Stimulated activated CD4-positive, alpha-beta T cell treated with anti-CD3 and anti-CD28 coated beads, Interleukin-15, amount 100 ng/mL, for 24 hours (primary cell): ENCODE measurements around the gene PTGS1.
A peak's percentile ranks its signal among the peaks of the same experiment; 100 is the strongest.
"Not testable (repeated sequence)": the region's sequence is repeated elsewhere in the genome, so short reads cannot be mapped to it uniquely, and the experiment has no call there.

Experiments
- DNase-seq: peaks from one replicate; pipeline ENCODE4 v3.0.0-alpha.2; 2020

Gene PTGS1

DNA sequence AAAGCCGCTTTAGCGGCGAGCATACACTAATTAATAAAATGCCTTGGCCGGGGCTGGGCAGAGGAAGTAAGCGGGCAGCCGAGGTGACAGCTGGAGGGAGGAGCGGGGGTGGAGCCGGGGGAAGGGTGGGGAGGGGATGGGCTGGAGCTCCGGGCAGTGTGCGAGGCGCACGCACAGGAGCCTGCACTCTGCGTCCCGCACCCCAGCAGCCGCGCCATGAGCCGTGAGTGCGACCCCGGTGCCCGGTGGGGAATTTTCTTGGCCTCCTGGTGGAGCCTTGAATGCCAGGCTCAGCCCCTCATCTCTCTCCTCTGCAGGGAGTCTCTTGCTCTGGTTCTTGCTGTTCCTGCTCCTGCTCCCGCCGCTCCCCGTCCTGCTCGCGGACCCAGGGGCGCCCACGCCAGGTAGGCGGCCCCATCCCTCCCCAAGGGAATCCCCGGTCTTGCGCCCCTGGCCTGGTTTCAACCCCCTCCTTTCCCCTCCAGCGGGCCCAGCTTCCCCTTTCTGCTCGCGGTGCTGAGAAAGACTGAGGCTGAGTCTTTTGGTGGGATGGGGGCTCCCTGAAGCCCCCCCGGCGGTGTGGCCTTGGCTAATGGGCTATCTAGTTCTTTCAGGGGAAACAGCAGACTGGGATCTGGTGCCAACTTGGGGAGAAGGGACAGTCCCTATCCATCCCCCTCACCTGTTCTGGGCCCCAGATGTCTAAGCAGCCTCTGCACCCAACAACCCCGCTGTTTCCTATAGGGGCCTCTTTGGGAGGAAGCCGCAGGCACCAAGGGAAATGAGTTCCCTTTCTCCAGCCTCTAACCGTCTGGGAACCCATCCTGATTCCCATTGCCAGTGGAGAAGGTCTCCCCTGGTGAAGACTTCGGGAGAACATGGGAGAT, at the start of gene PTGS1:
PTGS1 (plus strand) TSS at position 156 of the 887 bp plus-strand sequence; CDS start at position 217, 61 bp downstream.
- peak; percentile 26 for DNase-seq

DNA sequence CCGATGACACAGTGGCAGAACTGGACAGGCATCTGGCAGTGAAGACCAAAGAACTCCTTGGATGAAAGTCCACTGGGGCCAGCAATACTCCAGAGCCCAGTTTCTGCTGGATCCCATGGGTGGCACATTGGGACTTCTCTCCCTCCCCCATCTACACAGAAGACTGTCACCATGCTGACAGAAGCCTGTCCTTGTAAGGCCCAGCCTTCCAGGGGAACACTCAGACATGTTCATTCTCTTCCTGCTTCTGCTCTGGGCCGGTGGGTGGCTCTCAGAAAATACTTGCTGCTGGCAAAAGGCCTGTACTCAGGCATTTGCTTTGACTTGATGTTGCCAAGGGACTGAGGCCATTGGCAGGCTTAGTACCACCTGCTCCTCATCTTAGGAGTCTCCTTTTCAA, 48.3 kb upstream of the PTGS1 start:
- no peak for DNase-seq

DNA sequence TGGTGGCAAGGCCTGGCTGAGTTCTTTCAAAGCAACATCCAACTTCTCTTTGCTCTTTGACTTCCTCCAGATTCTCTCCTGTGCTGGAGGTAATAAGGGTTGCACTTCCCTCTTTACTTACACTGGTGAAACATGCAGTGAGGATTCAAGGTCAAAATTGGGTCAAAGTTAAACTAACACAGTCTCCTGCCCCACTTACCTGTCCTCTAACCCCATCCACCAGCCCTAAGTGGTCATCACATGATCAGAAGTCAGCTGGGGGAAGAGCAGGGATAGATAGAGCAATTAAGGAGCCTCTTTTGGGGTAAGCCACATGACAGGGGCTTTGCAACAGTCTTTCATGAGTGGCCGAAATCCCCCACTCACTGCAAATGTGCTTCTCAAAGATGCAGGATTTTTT, 46.2 kb upstream of the PTGS1 start:
- not testable (repeated sequence) for DNase-seq

DNA sequence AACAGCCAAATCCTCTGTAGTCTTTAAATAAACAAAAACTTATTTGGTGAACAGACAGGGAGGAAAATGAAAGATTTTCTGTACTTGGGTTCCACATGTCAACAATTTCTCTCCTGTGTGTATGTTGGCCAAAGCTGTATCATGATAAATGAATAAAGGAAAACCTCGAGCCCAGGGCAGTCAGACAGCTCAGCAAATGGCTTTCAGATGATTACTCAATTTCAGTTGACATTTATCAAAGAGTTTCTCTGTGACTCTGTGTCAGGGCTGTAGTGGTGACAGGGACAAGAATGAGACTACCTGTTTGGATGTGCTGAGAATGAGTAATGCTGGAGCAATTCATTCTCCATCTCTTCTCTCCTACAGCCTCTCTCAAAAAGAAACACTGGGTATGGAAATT, 45.7 kb upstream of the PTGS1 start:
- no peak for DNase-seq

DNA sequence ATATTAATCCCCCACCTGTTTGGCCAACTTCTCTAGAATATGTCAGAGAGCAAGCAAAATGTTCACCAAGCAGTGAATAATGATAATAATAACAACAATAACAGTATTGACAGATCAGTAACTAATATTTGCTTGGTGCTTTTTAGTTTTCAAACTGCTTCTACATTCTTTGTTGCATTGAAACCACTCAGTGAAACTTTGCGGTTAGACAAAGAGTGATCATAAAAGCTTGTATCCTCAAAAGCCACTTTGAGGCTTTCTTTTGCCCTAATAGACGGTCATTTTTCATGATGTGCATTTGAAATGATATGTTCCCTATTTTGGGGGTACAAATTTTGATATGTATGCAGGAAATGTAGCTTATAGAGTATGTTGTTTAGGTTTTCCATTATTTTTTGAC, 43.6 kb upstream of the PTGS1 start:
- DNase-seq = no peak

DNA sequence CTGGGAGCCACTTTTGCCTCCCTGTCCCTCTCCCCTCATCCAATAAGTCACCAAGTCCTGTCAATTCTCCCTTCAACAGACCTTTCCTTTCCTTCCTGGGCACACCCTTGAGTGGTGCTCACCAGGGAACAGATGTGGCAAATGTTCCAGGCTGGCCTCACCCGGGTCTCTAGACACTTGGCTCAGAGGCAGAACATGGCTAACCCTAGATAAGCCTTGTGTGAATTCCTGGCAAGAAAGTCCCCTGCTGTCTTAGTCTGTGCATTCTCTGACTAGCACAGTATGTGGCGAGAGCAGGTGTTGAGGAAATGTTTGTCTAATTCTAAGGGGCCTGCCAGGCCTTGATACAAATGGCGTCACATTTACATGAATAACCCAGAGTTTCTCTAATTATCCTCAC, 41.2 kb upstream of the PTGS1 start:
- no peak for DNase-seq

DNA sequence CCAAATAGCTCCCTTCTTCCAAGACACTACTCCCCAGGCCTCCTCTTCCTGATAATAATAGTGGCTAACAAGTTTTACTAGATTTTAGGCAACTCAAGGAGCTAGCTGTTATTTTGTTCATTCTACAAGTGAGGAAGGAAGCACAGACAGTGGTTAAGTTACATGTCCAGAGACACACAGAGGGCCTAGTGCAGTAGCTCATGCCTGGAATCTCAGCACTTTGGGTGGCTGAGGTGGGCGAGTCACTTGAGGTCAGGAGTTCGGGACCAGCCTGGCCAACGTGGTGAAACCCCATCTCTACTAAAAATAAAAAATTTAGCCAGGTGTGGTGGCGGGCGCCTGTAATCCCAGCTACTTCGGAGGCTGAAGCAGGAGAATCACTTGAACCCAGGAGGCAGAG, 40.4 kb upstream of the PTGS1 start:
- not testable (repeated sequence) for DNase-seq

DNA sequence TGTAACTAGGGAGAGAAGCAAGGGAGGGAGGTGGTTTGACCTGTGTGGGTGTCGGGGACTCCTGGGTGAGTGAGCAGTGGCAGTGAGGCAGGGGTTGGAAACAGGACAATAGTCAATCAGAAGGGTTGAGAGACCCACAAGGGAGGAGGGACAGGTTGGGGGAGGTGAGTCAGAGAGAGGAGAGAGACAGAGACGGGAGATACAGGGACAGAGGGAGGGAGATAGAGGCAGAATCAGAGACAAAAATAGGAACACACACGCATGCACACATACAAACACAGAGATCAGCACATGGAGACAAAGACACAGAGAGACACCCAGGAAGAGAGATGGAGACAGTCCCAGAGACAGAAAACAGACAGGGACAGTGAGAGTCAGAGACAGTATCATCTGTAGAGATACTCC, 39.3 kb upstream of the PTGS1 start:
- DNase-seq = no peak

DNA sequence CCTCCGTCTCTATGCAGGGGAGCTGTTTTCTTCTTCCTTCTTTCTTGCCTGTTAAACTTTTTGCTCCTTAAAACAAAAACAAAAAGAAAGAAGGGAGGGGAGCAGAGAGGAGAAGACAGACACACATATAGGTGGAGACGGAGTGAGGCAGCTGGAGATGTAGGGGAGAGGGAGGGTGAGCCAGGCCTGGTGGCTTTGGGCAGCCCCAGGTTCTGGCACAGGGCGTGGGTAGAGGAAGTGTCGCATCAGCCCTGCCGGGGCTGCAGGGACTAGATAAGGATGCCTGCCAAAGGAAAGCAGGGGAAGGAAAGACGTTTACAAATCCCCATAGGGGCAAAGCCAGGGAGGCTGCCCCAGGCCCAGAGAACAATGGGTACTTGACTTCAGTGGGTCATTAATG, 38.7 kb upstream of the PTGS1 start:
- no peak for DNase-seq

DNA sequence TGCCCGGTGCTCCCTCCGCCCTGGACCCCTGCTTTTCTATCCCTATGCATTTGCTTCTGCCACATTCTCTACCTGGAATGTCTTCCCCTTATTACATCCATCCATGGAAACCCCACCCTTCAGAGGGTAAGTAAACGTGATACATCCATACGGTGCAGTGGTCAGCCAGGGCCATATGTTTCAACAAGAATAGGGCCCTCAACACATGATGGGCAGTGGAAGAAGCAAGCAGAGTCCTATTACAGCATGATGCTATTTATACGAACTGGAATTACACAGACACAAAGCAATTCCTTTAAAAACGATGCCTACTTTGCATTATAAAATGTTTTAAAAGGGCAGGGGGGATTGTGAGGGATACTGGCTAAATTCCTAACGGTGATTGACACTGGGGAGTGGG, 38.2 kb upstream of the PTGS1 start:
- DNase-seq = no peak

DNA sequence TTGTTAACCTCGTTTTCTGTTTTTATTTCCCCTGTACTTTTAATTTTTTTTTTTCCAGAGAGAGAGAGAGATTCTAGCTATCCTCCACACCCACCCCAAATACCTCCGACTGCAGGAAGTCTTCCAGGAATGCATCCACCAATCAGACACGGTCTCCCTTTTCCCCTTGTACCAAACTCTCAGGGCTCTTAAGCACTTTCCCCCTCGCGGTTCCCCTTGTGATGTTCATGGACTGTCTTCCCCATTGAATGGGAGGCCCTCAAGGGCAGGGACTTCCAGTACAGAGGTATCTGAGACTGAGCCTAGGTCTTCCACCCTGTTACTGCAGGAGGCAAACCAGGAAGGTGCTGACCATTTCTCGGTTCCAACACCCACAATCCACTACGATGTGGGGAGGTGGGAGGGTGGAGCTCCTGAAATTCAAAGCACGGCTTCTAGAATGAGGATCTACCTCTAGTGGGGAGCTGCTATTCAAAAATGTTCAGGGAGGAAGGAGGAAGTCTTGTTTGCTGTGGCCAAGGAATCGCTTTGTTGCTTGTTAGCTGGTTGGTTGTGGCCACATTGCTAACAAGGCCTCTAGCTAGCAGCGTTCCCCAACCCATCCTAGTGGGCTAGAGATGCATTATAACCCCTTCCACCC, 37.5 kb upstream of the PTGS1 start:
- no peak for DNase-seq

DNA sequence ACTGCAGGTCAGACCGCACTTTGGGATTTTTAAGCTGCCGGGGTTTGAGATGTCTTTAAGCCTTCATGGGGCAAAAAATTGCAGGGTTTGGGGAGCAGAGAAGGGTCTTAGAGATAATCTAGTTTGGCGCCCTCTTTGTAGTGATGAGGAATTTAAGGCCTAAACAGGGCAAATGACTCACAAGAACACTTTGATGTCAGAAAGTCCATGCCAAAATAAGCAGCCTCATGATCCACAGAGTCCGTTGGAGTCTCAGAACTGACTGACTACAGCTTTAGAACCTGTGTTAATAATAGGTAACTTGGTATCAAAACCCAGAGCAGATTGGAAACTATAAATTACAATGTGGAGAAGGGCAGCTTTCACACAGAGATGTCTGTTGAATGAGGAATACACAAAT, 35.9 kb upstream of the PTGS1 start:
- DNase-seq = no peak

DNA sequence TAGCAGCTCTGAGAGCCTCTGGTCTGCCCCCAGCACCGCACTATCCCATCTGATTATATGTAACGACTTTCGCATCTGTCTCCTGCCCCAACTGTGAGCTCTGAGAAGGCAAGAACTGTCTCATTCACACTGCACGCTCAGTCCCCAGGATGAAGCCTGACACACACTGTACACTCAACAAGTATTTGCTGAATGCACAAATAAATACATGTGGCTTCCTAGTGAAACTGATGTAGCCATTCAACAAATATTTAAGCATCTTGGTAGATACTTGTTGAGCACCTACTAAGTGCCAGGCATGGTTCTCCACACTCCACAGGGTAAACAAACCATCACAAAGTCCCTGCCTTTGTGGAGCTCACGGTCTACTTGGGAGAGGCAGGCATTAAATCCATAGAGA, 34.6 kb upstream of the PTGS1 start:
- no peak for DNase-seq

DNA sequence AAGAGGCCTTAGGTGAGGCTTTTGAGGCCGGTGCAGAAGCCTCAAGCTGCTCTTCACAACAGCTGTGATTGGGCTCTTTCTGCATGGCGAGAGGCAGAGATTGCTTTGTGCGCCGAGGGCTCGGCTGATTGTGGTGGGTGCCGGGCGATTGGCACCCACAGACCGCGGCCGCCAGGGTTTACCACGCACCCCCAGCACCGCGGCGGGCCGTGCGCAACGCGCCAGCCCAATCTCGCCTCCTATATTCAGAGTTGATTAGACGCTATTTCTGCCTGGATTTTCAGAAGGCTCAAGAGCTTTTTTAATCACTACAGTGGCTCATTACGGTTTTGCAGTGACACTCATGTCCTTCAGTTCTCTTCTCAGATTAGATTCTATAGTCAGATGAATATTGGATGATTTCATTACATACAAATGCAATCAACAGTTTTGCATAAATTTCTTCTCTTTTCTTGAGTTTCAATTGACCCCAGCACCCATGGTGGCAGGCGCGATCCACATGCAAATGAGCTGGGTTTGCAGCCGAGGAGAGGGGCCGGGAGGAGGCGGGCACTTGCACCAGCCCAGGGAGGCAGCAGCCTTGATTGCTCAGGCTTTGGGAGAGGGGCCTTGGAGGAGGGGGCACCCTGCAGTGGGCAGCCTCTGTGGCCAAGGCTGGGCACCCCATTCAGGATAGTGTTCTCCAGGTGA, 33.8 kb upstream of the PTGS1 start:
- DNase-seq = no peak

DNA sequence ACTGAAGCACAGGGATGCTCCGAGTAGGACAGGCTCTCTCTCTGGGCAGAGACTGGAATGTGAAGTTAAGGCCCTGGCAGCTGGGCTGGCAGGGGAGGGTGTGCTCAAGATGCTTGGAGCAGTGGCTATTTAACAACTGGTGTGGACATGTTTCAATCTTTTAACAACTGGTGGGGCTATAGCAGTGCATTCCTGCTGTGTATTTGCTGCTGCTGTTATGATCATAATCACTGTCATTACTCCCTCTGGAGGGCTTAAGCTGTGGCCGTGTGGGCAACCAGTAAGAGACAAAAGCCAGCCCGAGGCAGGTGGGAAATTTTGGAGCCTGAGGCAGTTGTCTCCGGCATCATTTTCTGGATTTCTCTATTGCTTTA, 33.3 kb upstream of the PTGS1 start:
- no peak for DNase-seq

DNA sequence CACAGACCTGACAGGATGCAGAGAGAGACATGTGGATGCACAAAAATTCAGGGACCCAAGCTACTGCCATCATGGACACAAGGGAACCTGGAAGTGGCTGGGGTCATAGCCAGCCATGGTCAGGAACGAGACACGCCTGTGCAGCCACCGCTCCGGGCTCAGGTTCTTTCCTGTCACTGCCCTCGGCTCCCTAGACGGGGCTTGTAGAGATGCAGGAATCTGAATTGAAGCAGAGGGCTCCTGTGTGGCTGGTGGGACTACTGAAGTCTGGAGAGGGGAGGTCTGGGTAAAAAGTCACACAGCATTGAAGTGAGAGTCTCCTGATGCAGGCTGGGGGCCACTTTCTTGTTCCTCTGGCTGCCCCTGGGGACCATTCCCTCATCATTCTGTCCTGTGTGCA, 32.3 kb upstream of the PTGS1 start:
- no peak for DNase-seq

DNA sequence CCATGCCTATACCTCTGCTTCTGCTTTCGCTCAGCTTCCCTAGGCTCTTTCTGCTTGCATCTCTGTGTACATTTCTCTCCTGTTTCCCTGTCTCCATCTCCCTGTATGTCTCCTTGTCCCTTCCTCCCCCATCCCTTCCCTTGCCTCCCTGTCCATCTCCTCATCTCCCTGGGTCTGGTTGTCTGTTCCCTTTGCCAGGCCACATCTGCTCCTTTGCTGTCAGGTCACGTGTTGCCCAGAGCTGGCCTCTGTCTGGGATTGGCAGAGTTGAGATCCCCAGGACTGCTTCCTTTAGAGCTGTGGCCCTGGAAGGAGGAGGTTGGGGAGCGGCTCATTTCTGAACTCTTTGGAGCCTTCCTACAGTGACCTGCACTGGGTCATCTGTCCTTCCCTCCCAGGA, 31.8 kb upstream of the PTGS1 start:
- DNase-seq = no peak

DNA sequence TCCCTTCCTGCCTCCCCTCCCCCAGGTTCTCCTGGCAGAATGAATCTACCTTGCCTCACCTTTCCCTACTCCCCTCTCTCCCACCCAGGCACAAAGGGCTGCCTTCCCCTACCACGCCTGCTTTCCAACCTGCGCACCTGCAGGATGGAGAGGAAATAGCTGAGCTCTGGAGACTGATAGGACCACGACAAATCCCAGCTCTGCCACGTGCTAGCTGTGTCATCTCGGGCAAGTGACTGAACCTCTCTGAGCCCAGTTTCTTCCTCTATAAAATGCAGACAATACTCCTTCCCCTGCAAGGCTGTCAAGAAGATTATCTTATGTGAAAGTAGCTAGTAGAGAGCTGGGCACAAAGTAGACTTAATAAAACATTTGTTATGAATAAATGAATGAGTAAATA, 31.2 kb upstream of the PTGS1 start:
- DNase-seq = no peak

DNA sequence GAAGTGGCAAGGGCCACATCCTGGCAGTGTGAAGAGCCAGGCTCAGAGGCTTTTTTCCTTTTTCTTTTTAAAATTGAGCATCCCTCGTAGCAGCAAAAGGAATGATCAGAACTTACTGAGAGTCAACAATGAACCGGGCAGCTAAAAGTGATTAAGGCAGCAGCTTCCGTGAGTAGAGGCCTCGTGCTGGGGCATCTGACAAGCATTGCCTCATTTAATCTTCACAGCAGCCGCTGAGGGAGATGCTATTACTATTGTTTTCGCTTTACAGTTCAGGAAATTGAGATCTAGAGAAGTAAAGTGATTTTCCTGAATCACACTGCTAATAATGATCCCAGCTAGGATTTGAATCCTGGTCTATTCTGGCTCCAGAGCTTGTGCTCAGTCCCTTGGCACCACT, 30.7 kb upstream of the PTGS1 start:
- no peak for DNase-seq

DNA sequence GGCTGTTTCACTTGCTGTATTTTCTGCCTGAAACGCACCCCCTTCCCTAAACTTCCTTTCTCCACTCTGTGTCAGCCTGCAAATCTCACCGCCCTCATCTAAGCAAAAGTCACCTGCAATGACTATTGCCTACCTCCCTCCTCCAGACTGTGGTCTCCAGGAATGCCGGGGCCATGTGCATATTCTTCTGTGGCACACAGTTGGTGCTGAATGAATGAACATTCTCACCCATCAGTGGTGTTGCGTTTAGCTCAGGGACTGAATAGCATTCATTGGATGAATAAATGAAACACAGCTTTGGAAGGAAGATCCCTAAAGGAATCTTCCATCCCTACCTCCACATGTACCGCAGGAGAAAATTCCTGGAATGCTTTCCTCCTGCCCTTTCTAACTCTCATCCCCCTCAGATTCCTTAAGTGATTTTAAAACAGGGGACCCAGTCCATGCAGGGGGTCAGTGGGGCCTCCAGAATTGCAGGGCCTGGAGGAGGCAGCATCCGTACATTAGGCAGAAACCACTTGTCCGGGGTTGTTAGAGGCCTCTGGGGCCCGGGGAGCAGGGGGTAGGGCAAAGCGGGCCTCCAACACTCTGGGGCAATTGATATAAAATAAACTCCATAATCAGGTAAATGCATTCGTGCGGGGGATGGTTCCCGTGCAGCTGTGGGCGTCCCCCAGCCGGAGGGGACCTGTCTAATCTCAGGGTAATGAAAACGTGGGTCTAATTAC, 28.3 kb upstream of the PTGS1 start:
- no peak for DNase-seq

DNA sequence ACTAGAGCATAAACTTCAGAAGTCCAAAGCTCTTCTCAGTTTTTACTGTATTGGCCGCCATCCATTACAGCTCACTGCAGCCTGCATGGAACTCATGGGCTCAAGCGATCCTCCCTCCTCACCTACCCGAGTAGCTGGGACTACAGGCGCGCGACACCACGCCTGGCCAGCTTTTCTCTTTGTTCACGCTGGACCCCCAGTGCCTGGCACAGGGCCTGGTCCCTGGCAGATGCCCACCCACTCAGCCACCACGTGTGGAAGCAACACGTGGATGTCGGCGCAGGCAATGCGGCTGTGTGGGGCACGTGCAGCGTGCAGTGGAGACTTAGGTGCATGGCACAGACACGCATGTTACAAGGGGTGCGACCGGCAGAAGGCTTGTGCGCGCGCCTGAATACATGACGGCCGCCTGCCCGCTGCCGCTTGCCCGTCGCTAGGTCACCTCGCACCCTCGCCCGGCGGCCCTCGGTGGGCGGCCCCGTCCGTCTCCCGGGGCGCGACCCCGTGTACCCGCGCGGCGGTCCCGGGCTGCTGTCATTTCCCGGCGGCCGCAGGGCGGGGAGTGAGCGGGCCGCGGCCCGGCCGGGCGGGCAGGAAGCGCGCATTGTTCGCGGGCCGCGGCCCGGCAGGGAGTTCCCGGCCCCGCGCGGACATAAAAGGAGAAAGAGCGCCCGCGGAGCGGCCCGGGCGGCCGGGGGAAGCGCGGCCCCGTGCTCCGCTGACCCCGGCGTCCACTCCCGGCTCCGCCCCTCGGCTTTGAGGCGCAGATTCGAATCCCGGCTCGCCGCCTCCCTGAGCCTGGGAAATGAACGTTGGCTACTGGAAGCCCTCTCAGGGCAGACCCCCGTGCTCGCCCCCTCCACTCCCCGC, 24.1 kb upstream of the PTGS1 start:
- DNase-seq = peak; percentile 26
